H1 (cell line): ENCODE data around the gene MKI67. TPM values are rescaled to one million over a fixed set of nuclear protein-coding genes. Genes with fewer than 3 reads are reported as not detected.

Experiments used
- CTCF ChIA-PET: fragments of 300-600 bp; sonication (Branson Sonifier 250); formaldehyde crosslinking; loops from one replicate; lab custom pipeline; 2021; ENCODE audit not compliant: partially characterized antibody; lab: Charles Lee
- POLR2A ChIA-PET: fragments of 300-600 bp; sonication (Branson Sonifier 250); formaldehyde crosslinking; loops from one replicate; lab custom pipeline; 2021; ENCODE audit warnings: inconsistent platforms; ENCODE audit not compliant: partially characterized antibody; lab: Charles Lee
- DNase-seq, 2 experiments: peaks; one replicate each; pipeline versions ENCODE4 v3.0.0 to v3.0.0-alpha.2; 2010 to 2022; ENCODE audit warnings: low spot score in 2 of 2, low read depth in 1 of 2, mixed read lengths in 1 of 2
- FAIRE-seq: peaks from 2 replicates; lab custom pipeline; 2011; peaks lifted over from hg19 to GRCh38; lab: Jason Lieb, UNC
- H2AFZ ChIP-seq: 2 replicates; pipeline ENCODE4 v1.8.1; 2012; ENCODE audit warnings: low read length, inconsistent platforms
- H2AK5ac ChIP-seq: 2 replicates; pipeline ENCODE4 v1.6.1; 2013; ENCODE audit warnings: low read depth, low read length
- H2BK120ac ChIP-seq: replicated peaks from 2 replicates; pipeline ENCODE3; 2013; ENCODE audit warnings: low read depth, low read length, inconsistent platforms
- H2BK12ac ChIP-seq: 2 replicates; pipeline ENCODE4 v1.6.1; 2013; ENCODE audit warnings: low read depth, low read length
- H2BK15ac ChIP-seq: 2 replicates; pipeline ENCODE4 v1.6.1; 2013; ENCODE audit warnings: low read length
- H2BK20ac ChIP-seq: 2 replicates; pipeline ENCODE4 v1.6.1; 2013; ENCODE audit warnings: low read length
- H2BK5ac ChIP-seq: 2 replicates; pipeline ENCODE4 v1.6.1; 2013; ENCODE audit warnings: low read depth, low read length
- H3K14ac ChIP-seq: 2 replicates; pipeline ENCODE4 v1.6.1; 2013; ENCODE audit warnings: inconsistent platforms; ENCODE audit not compliant: insufficient read length
- H3K18ac ChIP-seq: 2 replicates; pipeline ENCODE4 v1.6.1; 2013; ENCODE audit warnings: low read length; ENCODE audit errors: extremely low read depth
- H3K23ac ChIP-seq: 2 replicates; pipeline ENCODE4 v1.6.1; 2013; ENCODE audit warnings: inconsistent platforms; ENCODE audit not compliant: insufficient read length
- H3K23me2 ChIP-seq: 2 replicates; pipeline ENCODE4 v1.6.1; 2013; ENCODE audit warnings: low read depth, low read length
- H3K27ac ChIP-seq: 2 replicates; pipeline ENCODE4 v1.6.1; 2011; ENCODE audit warnings: low read depth, low read length, inconsistent platforms
- H3K27me3 ChIP-seq, 4 experiments: replicated peaks in 1 of 4; 1 replicate in 1 of 4; 2 replicates in 3 of 4; pipeline versions ENCODE4 v1.6.1 to v1.8.1; 2011 to 2013; ENCODE audit warnings: low read length in 3 of 4, mild to moderate bottlenecking in 3 of 4, inconsistent platforms in 2 of 4, mixed read lengths in 2 of 4, moderate library complexity in 1 of 4; ENCODE audit not compliant: control insufficient read depth in 3 of 4, insufficient read depth in 3 of 4; ENCODE audit errors: extremely low read depth in 1 of 4
- H3K36me3 ChIP-seq, 4 experiments: 2 replicates each; pipeline versions ENCODE4 v1.6.1 to v1.8.1; 2011 to 2013; ENCODE audit warnings: mild to moderate bottlenecking in 4 of 4, low read length in 3 of 4, moderate library complexity in 2 of 4, control low read depth in 1 of 4, inconsistent platforms in 1 of 4; ENCODE audit not compliant: insufficient read depth in 4 of 4, control insufficient read depth in 2 of 4
- H3K4ac ChIP-seq: replicated peaks from 2 replicates; pipeline ENCODE3; 2013; ENCODE audit warnings: low read length, low read depth, mixed read lengths, inconsistent platforms; ENCODE audit not compliant: insufficient read length
- H3K4me1 ChIP-seq, 4 experiments: replicated peaks in 1 of 4; 1 replicate in 1 of 4; 2 replicates in 3 of 4; pipeline versions ENCODE4 v1.6.1 to v1.8.1; 2011 to 2013; ENCODE audit warnings: low read length in 3 of 4, inconsistent platforms in 2 of 4, mixed read lengths in 1 of 4; ENCODE audit not compliant: insufficient read depth in 4 of 4, control insufficient read depth in 3 of 4
- H3K4me2 ChIP-seq, 2 experiments: 2 replicates each; pipeline versions ENCODE4 v1.6.1 to v1.8.1; 2011 to 2013; ENCODE audit warnings: low read depth in 2 of 2, low read length in 2 of 2, control low read depth in 1 of 2, inconsistent platforms in 1 of 2, mild to moderate bottlenecking in 1 of 2; ENCODE audit not compliant: insufficient read depth in 1 of 2
- H3K4me3 ChIP-seq, 4 experiments: fragments of 200-600, 300-600 bp in 1 of 4; sonication (generic), shearing (Covaris generic), sonication (Bioruptor Twin) in 1 of 4; 2 replicates each; pipeline versions ENCODE4 v1.5.1 to v1.8.1; 2011 to 2016; ENCODE audit warnings: low read length in 4 of 4, low read depth in 3 of 4, control low read depth in 2 of 4, inconsistent platforms in 2 of 4, mild to moderate bottlenecking in 2 of 4, mixed read lengths in 1 of 4, moderate library complexity in 1 of 4; ENCODE audit not compliant: insufficient read depth in 2 of 4; ENCODE audit errors: extremely low read depth in 1 of 4
- H3K56ac ChIP-seq: replicated peaks from 2 replicates; pipeline ENCODE3; 2013; ENCODE audit warnings: low read depth, mild to moderate bottlenecking, mixed read lengths, low read length, inconsistent platforms; ENCODE audit not compliant: insufficient read length
- H3K79me1 ChIP-seq: 2 replicates; pipeline ENCODE4 v1.6.1; 2013; ENCODE audit warnings: low read depth, low read length, control low read depth
- H3K79me2 ChIP-seq, 2 experiments: 2 replicates each; pipeline versions ENCODE4 v1.6.1 to v1.8.1; 2012 to 2013; ENCODE audit warnings: low read length in 2 of 2, mild to moderate bottlenecking in 2 of 2, inconsistent platforms in 1 of 2; ENCODE audit not compliant: insufficient read depth in 2 of 2, control insufficient read depth in 1 of 2
- H3K9ac ChIP-seq, 4 experiments: replicated peaks in 1 of 4; 1 replicate in 1 of 4; 2 replicates in 3 of 4; pipeline versions ENCODE4 v1.6.1 to v1.8.1; 2011 to 2013; ENCODE audit warnings: low read depth in 3 of 4, low read length in 3 of 4, control low read depth in 2 of 4, mild to moderate bottlenecking in 2 of 4, moderate library complexity in 2 of 4, inconsistent platforms in 1 of 4; ENCODE audit errors: extremely low read depth in 1 of 4
- H3K9me3 ChIP-seq, 2 experiments: 2 replicates each; pipeline versions ENCODE4 v1.6.1 to v1.8.1; 2012 to 2013; ENCODE audit warnings: mild to moderate bottlenecking in 2 of 2, moderate library complexity in 2 of 2, control low read depth in 1 of 2, inconsistent platforms in 1 of 2, low read depth in 1 of 2, low read length in 1 of 2, mixed read lengths in 1 of 2; ENCODE audit not compliant: insufficient read depth in 2 of 2
- H4K20me1 ChIP-seq, 2 experiments: replicated peaks in 1 of 2; 2 replicates each; pipeline versions ENCODE3 to v1.8.1; 2011 to 2013; ENCODE audit warnings: inconsistent platforms in 2 of 2, low read length in 2 of 2, mild to moderate bottlenecking in 1 of 2; ENCODE audit not compliant: insufficient read depth in 2 of 2, control insufficient read depth in 1 of 2
- H4K5ac ChIP-seq: 2 replicates; pipeline ENCODE4 v1.6.1; 2013; ENCODE audit warnings: low read length, low read depth, mixed read lengths, inconsistent platforms; ENCODE audit not compliant: insufficient read length
- H4K8ac ChIP-seq: 2 replicates; pipeline ENCODE4 v1.8.0; 2013; ENCODE audit warnings: mild to moderate bottlenecking, moderate library complexity, low read length, inconsistent platforms; ENCODE audit not compliant: insufficient read depth; ENCODE audit errors: extremely low read depth
- H4K91ac ChIP-seq: replicated peaks from 2 replicates; pipeline ENCODE3; 2013; ENCODE audit warnings: low read length, mixed read lengths, inconsistent platforms; ENCODE audit not compliant: insufficient read length
- CHD1 ChIP-seq: IDR thresholded peaks from 2 replicates; pipeline ENCODE4 v1.6.1; 2012; ENCODE audit warnings: low read depth, low read length, improper control_type of control experiment
- EP300 ChIP-seq, 2 experiments: IDR thresholded peaks; 1 replicate in 1 of 2; 2 replicates in 1 of 2; pipeline ENCODE4 v1.6.1; 2011 to 2012; ENCODE audit warnings: low read depth in 2 of 2, low read length in 2 of 2, mild to moderate bottlenecking in 2 of 2, borderline replicate concordance in 1 of 2, inconsistent platforms in 1 of 2, moderate library complexity in 1 of 2
- KDM1A ChIP-seq: fragments of 200-600, 300-600 bp; sonication (generic); IDR thresholded peaks from 2 replicates; pipeline ENCODE4 v1.7.1; 2016; ENCODE audit warnings: mild to moderate bottlenecking, low read length, borderline replicate concordance
- NANOG ChIP-seq: IDR thresholded peaks from 2 replicates; pipeline ENCODE4 v1.6.1; 2011; ENCODE audit warnings: low read length, low read depth, mild to moderate bottlenecking, inconsistent platforms; ENCODE audit not compliant: insufficient read depth, poor library complexity, severe bottlenecking
- SAP30 ChIP-seq: fragments of 300-600 bp; sonication (generic); IDR thresholded peaks from 2 replicates; pipeline ENCODE4 v1.7.1; 2012; ENCODE audit warnings: low read length, moderate library complexity, mild to moderate bottlenecking, inconsistent platforms; ENCODE audit not compliant: insufficient read depth, insufficient replicate concordance
- SIN3A ChIP-seq, 2 experiments: IDR thresholded peaks in 1 of 2; conservative IDR thresholded peaks in 1 of 2; 2 replicates each; pipeline ENCODE4 v1.6.1; 2011 to 2012; ENCODE audit warnings: low read length in 2 of 2, improper control_type of control experiment in 1 of 2, low read depth in 1 of 2, mild to moderate bottlenecking in 1 of 2
- SP2 ChIP-seq: IDR thresholded peaks from 2 replicates; pipeline ENCODE4 v1.6.1; 2012; ENCODE audit warnings: mild to moderate bottlenecking, low read length, inconsistent platforms
- WGBS, 2 experiments: shearing (Covaris generic) in 1 of 2; methylation state at CpG; one replicate each; pipeline versions ENCODE4 v1.1.6 to v1.1.7; 2013 to 2015; ENCODE audit warnings: low lambda C conversion rate in 2 of 2, mixed read lengths in 2 of 2, inconsistent platforms in 1 of 2, low coverage in 1 of 2, missing lambda C conversion rate in 1 of 2; ENCODE audit not compliant: insufficient replicate concordance in 2 of 2, insufficient coverage in 1 of 2, insufficient read length in 1 of 2; ENCODE audit errors: extremely low coverage in 1 of 2, missing lambda C conversion rate in 1 of 2; 5-methylcytosine and 5-hydroxymethylcytosine counted together
- polyA plus RNA-seq, 7 experiments: library from polyadenylated mRNA; depleted of rRNA in 3 of 7; stranded (reverse) in 5 of 7; unstranded in 2 of 7; fragments of >200 nt in 5 of 7; fragments of 200-250 nt in 2 of 7; gene quantifications; 1 replicate in 5 of 7; 2 replicates in 1 of 7; 4 replicates in 1 of 7; pipeline versions ENCODE4 v1.2.1 to v1.2.3, GENCODE V29; 2011 to 2013; ENCODE audit warnings: missing spikeins in 2 of 7, mixed read lengths in 2 of 7
- total RNA-seq: library from RNA; stranded (reverse); fragmentation: NEBNext Ultra II Directional; extraction: Animal tissue kit (Norgen Biotek cat#: 25700); gene quantifications from 2 replicates; pipeline ENCODE4 v1.2.1, GENCODE V29; 2021
- TF ChIP-seq, protein P1 (sequence below): IDR thresholded peaks from 2 replicates; pipeline ENCODE4 v1.6.1; 2012; ENCODE audit warnings: inconsistent platforms

Gene MKI67
- total and polyA plus RNA-seq, 2 of the 8 experiments (the other 6 are each of a cell fraction or from before 2014, with no cell fraction given) = 15.8 to 85.1 TPM

DNA sequence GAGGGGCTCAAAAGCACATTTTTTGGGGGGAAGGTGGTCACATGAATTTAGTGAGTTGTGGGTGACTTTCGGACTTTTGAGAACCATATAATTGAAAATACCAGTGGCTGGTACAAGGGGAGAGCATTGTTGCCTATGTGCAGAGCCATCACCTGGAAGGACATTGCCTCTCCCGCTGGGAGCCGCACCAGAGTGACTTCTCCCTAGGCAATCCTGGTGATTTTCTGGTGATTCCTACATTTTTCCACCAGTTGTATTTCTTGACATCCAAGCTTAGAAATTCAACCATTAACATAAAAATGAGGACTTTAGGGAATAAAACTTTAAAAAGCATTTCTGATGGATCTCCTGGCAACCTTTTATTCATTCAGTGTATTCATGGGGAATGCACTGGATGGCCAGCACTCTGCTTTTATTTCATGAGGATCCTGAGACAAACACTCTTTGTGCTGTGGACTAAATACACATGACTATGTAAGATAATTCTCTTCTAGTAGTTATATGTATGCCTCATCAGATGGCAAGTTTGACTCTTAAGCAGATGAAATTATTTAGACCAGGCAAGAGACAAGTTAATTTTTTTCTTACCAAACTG lies 41.8 kb upstream of the MKI67 start:
- TF ChIP-seq, protein P1, sequence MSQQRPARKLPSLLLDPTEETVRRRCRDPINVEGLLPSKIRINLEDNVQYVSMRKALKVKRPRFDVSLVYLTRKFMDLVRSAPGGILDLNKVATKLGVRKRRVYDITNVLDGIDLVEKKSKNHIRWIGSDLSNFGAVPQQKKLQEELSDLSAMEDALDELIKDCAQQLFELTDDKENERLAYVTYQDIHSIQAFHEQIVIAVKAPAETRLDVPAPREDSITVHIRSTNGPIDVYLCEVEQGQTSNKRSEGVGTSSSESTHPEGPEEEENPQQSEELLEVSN = no peak
- TF ChIP-seq CHD1 (no peak), SIN3A (conservative IDR thresholded peaks at IDR 0.05 in 1 of 2, IDR thresholded peaks at IDR 0.05 in 1 of 2; ENCODE audit: low read depth in 1 of 2, low read length in 2 of 2) (no peak), NANOG (no peak), EP300 (IDR thresholded peaks at IDR 0.05; ENCODE audit: borderline replicate concordance in 1 of 2, low read depth in 2 of 2, low read length in 2 of 2) (no peak), KDM1A (no peak), SP2 (no peak), SAP30 (no peak)
- no peak overlapping the region for H2BK15ac ChIP-seq
- POLR2A ChIA-PET = no interaction called here

More for the DNA sequence above, 41.8 kb upstream of the MKI67 start:
- Histone ChIP-seq H3K23ac (no peak overlapping the region), H3K79me1 (no peaks in the 10 kb centered on the region), H3K4me1 (no peaks in the 10 kb centered on the region), H3K27me3 (no peaks in the 10 kb centered on the region), H3K27ac (no peak overlapping the region), H4K91ac (no peak overlapping the region), H4K20me1 (no peaks in the 10 kb centered on the region), H3K56ac (no peak overlapping the region), H3K36me3 (no peaks in the 10 kb centered on the region), H3K18ac (no peak overlapping the region), H2BK12ac (no peak overlapping the region), H4K5ac (no peak overlapping the region), H3K9ac (no peak overlapping the region), H2AFZ (no peak overlapping the region), H3K14ac (no peak overlapping the region), H2BK120ac (no peak overlapping the region), H4K8ac (no peak overlapping the region), H2BK20ac (no peak overlapping the region), H3K4me3 (no peak overlapping the region), H3K4ac (no peak overlapping the region), H3K4me2 (no peak overlapping the region), H3K23me2 (no peaks in the 10 kb centered on the region), H3K9me3 (peaks cover 2 to 8% of the 10 kb centered on the region in 2 experiments; a peak in 2 of 4 replicates), H3K79me2 (no peaks in the 10 kb centered on the region), H2BK5ac (no peak overlapping the region), H2AK5ac (no peak overlapping the region)
- CTCF ChIA-PET = no interaction called here
- WGBS, 2 experiments = 100% methylated on average over 3 of the region's 3 CpGs; no CpG with 5 or more reads in 1 of the 2 experiments
- DNase-seq = no peak
- FAIRE-seq = no peak
